ENCODE measurements around the gene ADGRE1.

Gene ADGRE1

GRCh38 chr19:6914321-6914720 lies 26.9 kb downstream of the ADGRE1 start:
- H3K36me3 ChIP-seq (ENCODE audit: control insufficient read depth in 2 of 2, insufficient read depth in 1 of 2, low read length in 2 of 2), result no peaks in the 10 kb centered on the region
- H3K27ac ChIP-seq (ENCODE audit: extremely low read depth, low read depth, low read length), result no peak overlapping the region
- no peak overlapping the region for H3K4me3 ChIP-seq (ENCODE audit: low read depth, low read length)
- CTCF ChIA-PET, result no interaction called here
- no peaks in the 10 kb centered on the region for H3K4me1 ChIP-seq (ENCODE audit: control insufficient read depth, insufficient read depth, low read length)
- no peaks in the 10 kb centered on the region for H3K9me3 ChIP-seq (ENCODE audit: control insufficient read depth, insufficient read depth, low read depth, low read length)
- POLR2A ChIA-PET, result no interaction called here
- TF ChIP-seq SETDB1 (IDR thresholded peaks at IDR 0.05; ENCODE audit: insufficient read length, low read length), result peak; percentile 16
- TF ChIP-seq ZNF707 (tag by site-specific recombination; IDR thresholded peaks at IDR 0.05), result peak; percentile 90
- TF ChIP-seq ZNF514 (tag by site-specific recombination; IDR thresholded peaks at IDR 0.05), result no peak
- TF ChIP-seq KLF9 (tag by site-specific recombination; IDR thresholded peaks at IDR 0.05; ENCODE audit: low read depth), result no peak

DNA sequence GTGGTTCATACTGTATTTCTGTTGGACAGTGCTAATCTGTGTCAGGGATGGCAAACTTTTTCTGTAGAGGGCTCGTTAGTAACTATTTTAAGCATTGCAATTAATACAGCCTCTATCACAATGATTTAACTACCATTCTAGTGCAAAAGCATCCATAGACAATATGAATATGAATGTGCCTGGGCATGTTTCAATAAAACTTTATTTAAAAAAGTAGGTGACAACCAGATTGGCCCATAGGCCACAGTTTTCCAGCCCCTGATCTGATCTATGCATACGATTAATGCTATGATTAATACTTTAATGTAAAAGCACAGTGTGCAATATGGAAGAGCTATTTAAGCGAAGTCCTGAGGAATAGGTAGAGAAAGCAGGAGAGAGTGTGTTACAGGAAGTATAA lies 29.6 kb downstream of the ADGRE1 start:
- ChIA-PET CTCF (no interaction called here), POLR2A (interaction anchor here (0.7 kb wide), 1 partner anchor 1621 kb away, joined by 3 read pairs; no protein-coding TSS in a partner anchor)
- no peaks in the 10 kb centered on the region for H3K36me3 ChIP-seq (ENCODE audit: control insufficient read depth in 2 of 2, insufficient read depth in 1 of 2, low read length in 2 of 2)
- no peaks in the 10 kb centered on the region for H3K9me3 ChIP-seq (ENCODE audit: control insufficient read depth, insufficient read depth, low read depth, low read length)
- TF ChIP-seq ZNF677 (tag by site-specific recombination; IDR thresholded peaks at IDR 0.05), result no peak
- no peak for TF ChIP-seq ZSCAN16 (tag by site-specific recombination; IDR thresholded peaks at IDR 0.05)
- no peak for TF ChIP-seq ZNF140 (tag by site-specific recombination; IDR thresholded peaks at IDR 0.05)
- TF ChIP-seq, protein P1, sequence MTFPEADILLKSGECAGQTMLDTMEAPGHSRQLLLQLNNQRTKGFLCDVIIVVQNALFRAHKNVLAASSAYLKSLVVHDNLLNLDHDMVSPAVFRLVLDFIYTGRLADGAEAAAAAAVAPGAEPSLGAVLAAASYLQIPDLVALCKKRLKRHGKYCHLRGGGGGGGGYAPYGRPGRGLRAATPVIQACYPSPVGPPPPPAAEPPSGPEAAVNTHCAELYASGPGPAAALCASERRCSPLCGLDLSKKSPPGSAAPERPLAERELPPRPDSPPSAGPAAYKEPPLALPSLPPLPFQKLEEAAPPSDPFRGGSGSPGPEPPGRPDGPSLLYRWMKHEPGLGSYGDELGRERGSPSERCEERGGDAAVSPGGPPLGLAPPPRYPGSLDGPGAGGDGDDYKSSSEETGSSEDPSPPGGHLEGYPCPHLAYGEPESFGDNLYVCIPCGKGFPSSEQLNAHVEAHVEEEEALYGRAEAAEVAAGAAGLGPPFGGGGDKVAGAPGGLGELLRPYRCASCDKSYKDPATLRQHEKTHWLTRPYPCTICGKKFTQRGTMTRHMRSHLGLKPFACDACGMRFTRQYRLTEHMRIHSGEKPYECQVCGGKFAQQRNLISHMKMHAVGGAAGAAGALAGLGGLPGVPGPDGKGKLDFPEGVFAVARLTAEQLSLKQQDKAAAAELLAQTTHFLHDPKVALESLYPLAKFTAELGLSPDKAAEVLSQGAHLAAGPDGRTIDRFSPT (tag by site-specific recombination; IDR thresholded peaks at IDR 0.05), result no peak
- no peak for TF ChIP-seq ZNF416 (tag by site-specific recombination; IDR thresholded peaks at IDR 0.05)
- TF ChIP-seq, protein P2, sequence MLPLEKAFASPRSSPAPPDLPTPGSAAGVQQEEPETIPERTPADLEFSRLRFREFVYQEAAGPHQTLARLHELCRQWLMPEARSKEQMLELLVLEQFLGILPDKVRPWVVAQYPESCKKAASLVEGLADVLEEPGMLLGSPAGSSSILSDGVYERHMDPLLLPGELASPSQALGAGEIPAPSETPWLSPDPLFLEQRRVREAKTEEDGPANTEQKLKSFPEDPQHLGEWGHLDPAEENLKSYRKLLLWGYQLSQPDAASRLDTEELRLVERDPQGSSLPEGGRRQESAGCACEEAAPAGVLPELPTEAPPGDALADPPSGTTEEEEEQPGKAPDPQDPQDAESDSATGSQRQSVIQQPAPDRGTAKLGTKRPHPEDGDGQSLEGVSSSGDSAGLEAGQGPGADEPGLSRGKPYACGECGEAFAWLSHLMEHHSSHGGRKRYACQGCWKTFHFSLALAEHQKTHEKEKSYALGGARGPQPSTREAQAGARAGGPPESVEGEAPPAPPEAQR (tag by site-specific recombination; IDR thresholded peaks at IDR 0.05), result no peak
- no peak for TF ChIP-seq REST (tag by site-specific recombination; IDR thresholded peaks at IDR 0.05)
- TF ChIP-seq ZNF776 (tag by site-specific recombination; IDR thresholded peaks at IDR 0.05; ENCODE audit: borderline replicate concordance), result no peak
- no peak for TF ChIP-seq ZNF549 (tag by site-specific recombination; IDR thresholded peaks at IDR 0.05)
- TF ChIP-seq ZNF133 (tag by site-specific recombination; IDR thresholded peaks at IDR 0.05), result no peak
- no peak for TF ChIP-seq ZNF623 (tag by site-specific recombination; IDR thresholded peaks at IDR 0.05)
- TF ChIP-seq, protein P3, sequence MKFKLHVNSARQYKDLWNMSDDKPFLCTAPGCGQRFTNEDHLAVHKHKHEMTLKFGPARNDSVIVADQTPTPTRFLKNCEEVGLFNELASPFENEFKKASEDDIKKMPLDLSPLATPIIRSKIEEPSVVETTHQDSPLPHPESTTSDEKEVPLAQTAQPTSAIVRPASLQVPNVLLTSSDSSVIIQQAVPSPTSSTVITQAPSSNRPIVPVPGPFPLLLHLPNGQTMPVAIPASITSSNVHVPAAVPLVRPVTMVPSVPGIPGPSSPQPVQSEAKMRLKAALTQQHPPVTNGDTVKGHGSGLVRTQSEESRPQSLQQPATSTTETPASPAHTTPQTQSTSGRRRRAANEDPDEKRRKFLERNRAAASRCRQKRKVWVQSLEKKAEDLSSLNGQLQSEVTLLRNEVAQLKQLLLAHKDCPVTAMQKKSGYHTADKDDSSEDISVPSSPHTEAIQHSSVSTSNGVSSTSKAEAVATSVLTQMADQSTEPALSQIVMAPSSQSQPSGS (tag by site-specific recombination; IDR thresholded peaks at IDR 0.05; ENCODE audit: low read depth), result no peak
- no peak for TF ChIP-seq ZNF121 (tag by site-specific recombination; IDR thresholded peaks at IDR 0.05)
- TF ChIP-seq ZNF146 (tag by site-specific recombination; IDR thresholded peaks at IDR 0.05), result no peak
- H3K4me3 ChIP-seq (ENCODE audit: low read depth, low read length), result no peak overlapping the region
- H3K4me1 ChIP-seq (ENCODE audit: control insufficient read depth, insufficient read depth, low read length), result no peaks in the 10 kb centered on the region
- no peak overlapping the region for H3K27ac ChIP-seq (ENCODE audit: extremely low read depth, low read depth, low read length)
